ENCODE data around the gene TRPC6.

GRCh38 chr11:101576456-101576855 is 7.4 kb downstream of the TRPC6 start:
- TF ChIP-seq POLR2A (IDR thresholded peaks at IDR 0.05) (no peak), CTCF (IDR thresholded peaks at IDR 0.05) (no peak), POLR2AphosphoS5 (IDR thresholded peaks at IDR 0.05) (no peak), EP300 (IDR thresholded peaks at IDR 0.05) (no peak)
